Measurements from ENCODE around the gene SCAMP5. TPM values are rescaled to one million over a fixed set of nuclear protein-coding genes. Genes with fewer than 3 reads are reported as not detected.

Gene SCAMP5
- polyA plus RNA-seq, 2 of the 4 experiments (the other 2 are of a cell fraction), result 10.5 to 16.2 TPM

- TF ChIP-seq RCOR1 (IDR thresholded peaks at IDR 0.05; ENCODE audit: low read depth, low read length) (no peak), FOSL2 (IDR thresholded peaks at IDR 0.05) (no peak), FOSL2 (CRISPR knock-in tag; IDR thresholded peaks at IDR 0.05) (no peak), CTCF (IDR thresholded peaks at IDR 0.05) (no peak)
Measured at GRCh38 chr15:75064846-75065245, 69.5 kb downstream of the SCAMP5 start (continued).

- Histone ChIP-seq H3K27ac (no peak overlapping the region), H3K4me3 (no peak overlapping the region), H3K4me1 (peaks cover 4% of the 10 kb centered on the region; the same call in 1 of the 3 replicates), H3K4me2 (no peak overlapping the region), H3K9me3 (no peaks in the 10 kb centered on the region)
- no peak for FAIRE-seq
- WGBS (ENCODE audit: missing lambda C conversion rate), result 86% methylated on average over 1 of the region's 1 CpG
- TF ChIP-seq NPAS2 (CRISPR knock-in tag; IDR thresholded peaks at IDR 0.05; ENCODE audit: borderline replicate concordance) (no peak), PHF8 (IDR thresholded peaks at IDR 0.05; ENCODE audit: borderline replicate concordance, low read depth) (no peak), USF2 (IDR thresholded peaks at IDR 0.05) (no peak), MAFK (IDR thresholded peaks at IDR 0.05; ENCODE audit: partially characterized antibody) (no peak), POLR2AphosphoS2 (conservative IDR thresholded peaks at IDR 0.05; ENCODE audit: low read length) (no peak), EP300 (IDR thresholded peaks at IDR 0.05) (no peak), MAX (IDR thresholded peaks at IDR 0.05) (no peak), CBX2 (IDR thresholded peaks at IDR 0.05; ENCODE audit: borderline replicate concordance, low read depth) (no peak), HEYL (CRISPR knock-in tag; IDR thresholded peaks at IDR 0.05) (no peak), RAD21 (conservative IDR thresholded peaks at IDR 0.05 in 1 of 2, IDR thresholded peaks at IDR 0.05 in 1 of 2) (no peak)
- ATAC-seq, result no peak
- ChIA-PET POLR2A (no interaction called here), CTCF (interaction anchor here (0.6 to 1.8 kb wide), 11 partner anchors 11 to 242 kb away, joined by 3 to 8 read pairs (median 4); partner anchors contain the start of gene C15orf39)
- no peak for DNase-seq (ENCODE audit: low read depth in 1 of 2, low spot score in 1 of 2)
Measured at GRCh38 chr15:75065467-75065850, 70.1 kb downstream of the SCAMP5 start.

- Histone ChIP-seq H3K27ac (no peak overlapping the region), H3K4me2 (no peak overlapping the region), H3K4me3 (no peak overlapping the region), H3K9me3 (no peaks in the 10 kb centered on the region), H3K4me1 (peaks cover 4% of the 10 kb centered on the region; the same call in 1 of the 3 replicates)
- ChIA-PET CTCF (interaction anchor here (0.6 to 1.8 kb wide), 12 partner anchors 9 to 242 kb away, joined by 3 to 8 read pairs (median 4); partner anchors contain the start of gene C15orf39), POLR2A (no interaction called here)
- DNase-seq (ENCODE audit: low read depth in 1 of 2, low spot score in 1 of 2) (no peak), FAIRE-seq (no peak), ATAC-seq (no peak)
- no peak for TF ChIP-seq USF2 (IDR thresholded peaks at IDR 0.05)
- no peak for TF ChIP-seq MAFK (IDR thresholded peaks at IDR 0.05; ENCODE audit: partially characterized antibody)
- no peak for TF ChIP-seq KDM1A (IDR thresholded peaks at IDR 0.05; ENCODE audit: low read depth)
- no peak for TF ChIP-seq KDM5A (IDR thresholded peaks at IDR 0.05)
- no peak for TF ChIP-seq CEBPB (IDR thresholded peaks at IDR 0.05)
- no peak for TF ChIP-seq HES2 (IDR thresholded peaks at IDR 0.05)
- TF ChIP-seq SMC3 (IDR thresholded peaks at IDR 0.05), result no peak
- no peak for TF ChIP-seq ZSCAN20 (CRISPR knock-in tag; IDR thresholded peaks at IDR 0.05)
- TF ChIP-seq HDAC2 (IDR thresholded peaks at IDR 0.05), result no peak
- no peak for TF ChIP-seq ESRRA (IDR thresholded peaks at IDR 0.05; ENCODE audit: borderline replicate concordance, low read length)
- TF ChIP-seq FOXS1 (CRISPR knock-in tag; IDR thresholded peaks at IDR 0.05), result no peak
- TF ChIP-seq CHD4 (IDR thresholded peaks at IDR 0.05; ENCODE audit: borderline replicate concordance), result no peak
- no peak for TF ChIP-seq MYC (IDR thresholded peaks at IDR 0.05; ENCODE audit: borderline replicate concordance, low read length)
- TF ChIP-seq REST (IDR thresholded peaks at IDR 0.05), result no peak
- WGBS (ENCODE audit: missing lambda C conversion rate), result 84% methylated on average over 6 of the region's 6 CpGs
Measured at GRCh38 chr15:75065851-75066509, 70.6 kb downstream of the SCAMP5 start.

Measured in A549 (cell line).